ENCODE results near the gene PRPSAP2.

DNA sequence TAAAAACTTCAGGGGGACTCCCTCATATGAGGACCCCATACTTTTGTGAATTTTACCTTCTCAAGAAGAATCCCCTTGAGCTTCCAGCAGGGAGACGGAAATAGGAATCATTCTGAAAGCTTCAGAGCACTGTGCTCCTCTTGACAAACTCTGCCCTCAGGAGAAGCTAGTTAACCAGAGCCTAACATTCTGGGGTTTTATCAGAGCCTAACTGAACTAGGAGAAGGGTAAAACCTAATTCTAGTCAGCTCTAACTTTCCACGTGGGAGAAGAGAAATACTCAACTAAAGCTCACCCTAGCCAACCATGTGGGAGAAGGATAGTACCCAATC, 80.7 kb downstream of the PRPSAP2 start:
- TF ChIP-seq POLR2A (IDR thresholded peaks at IDR 0.05) = no peak
- TF ChIP-seq, protein P1, sequence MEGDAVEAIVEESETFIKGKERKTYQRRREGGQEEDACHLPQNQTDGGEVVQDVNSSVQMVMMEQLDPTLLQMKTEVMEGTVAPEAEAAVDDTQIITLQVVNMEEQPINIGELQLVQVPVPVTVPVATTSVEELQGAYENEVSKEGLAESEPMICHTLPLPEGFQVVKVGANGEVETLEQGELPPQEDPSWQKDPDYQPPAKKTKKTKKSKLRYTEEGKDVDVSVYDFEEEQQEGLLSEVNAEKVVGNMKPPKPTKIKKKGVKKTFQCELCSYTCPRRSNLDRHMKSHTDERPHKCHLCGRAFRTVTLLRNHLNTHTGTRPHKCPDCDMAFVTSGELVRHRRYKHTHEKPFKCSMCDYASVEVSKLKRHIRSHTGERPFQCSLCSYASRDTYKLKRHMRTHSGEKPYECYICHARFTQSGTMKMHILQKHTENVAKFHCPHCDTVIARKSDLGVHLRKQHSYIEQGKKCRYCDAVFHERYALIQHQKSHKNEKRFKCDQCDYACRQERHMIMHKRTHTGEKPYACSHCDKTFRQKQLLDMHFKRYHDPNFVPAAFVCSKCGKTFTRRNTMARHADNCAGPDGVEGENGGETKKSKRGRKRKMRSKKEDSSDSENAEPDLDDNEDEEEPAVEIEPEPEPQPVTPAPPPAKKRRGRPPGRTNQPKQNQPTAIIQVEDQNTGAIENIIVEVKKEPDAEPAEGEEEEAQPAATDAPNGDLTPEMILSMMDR (IDR thresholded peaks at IDR 0.05) = no peak

Data from testis (tissue), 2 donors.